T-helper 2 cell treated with Interferon-gamma antibody and Interleukin-4, amounts not matched to agents 5 μg/mL and 100 μg/mL, for 36 hours (primary cell): ENCODE results near the gene DCK.
"Not testable (repeated sequence)": the region's sequence is repeated elsewhere in the genome, so short reads cannot be mapped to it uniquely, and the experiment has no call there.

ENCODE experiments used
- DNase-seq: peaks from one replicate; pipeline ENCODE4 v3.0.0; 2021; ENCODE audit warnings: low spot score
- H3K27ac Mint-ChIP-seq: one replicate; pipeline ENCODE4 v1.8.0; 2021; ENCODE audit warnings: mild to moderate bottlenecking, mixed read lengths
- H3K27me3 Mint-ChIP-seq: one replicate; pipeline ENCODE4 v1.8.0; 2021; ENCODE audit warnings: low read depth, mixed read lengths
- H3K36me3 Mint-ChIP-seq: one replicate; pipeline ENCODE4 v1.8.0; 2021; ENCODE audit warnings: low read depth, mixed read lengths
- H3K4me1 Mint-ChIP-seq: one replicate; pipeline ENCODE4 v1.8.0; 2021; ENCODE audit warnings: low read depth, mixed read lengths
- H3K4me3 Mint-ChIP-seq: one replicate; pipeline ENCODE4 v1.8.0; 2022; ENCODE audit warnings: mild to moderate bottlenecking, moderate library complexity, mixed read lengths
- H3K9me3 Mint-ChIP-seq: one replicate; pipeline ENCODE4 v1.8.0; 2021; ENCODE audit warnings: mixed read lengths

Gene DCK

GRCh38 chr4:71009890-71010588 is 16.6 kb downstream of the DCK start:
- peak overlapping the region; percentile 6 for H3K27ac Mint-ChIP-seq
- H3K36me3 Mint-ChIP-seq = peaks cover 52% of the 10 kb centered on the region
- H3K4me1 Mint-ChIP-seq = peaks cover 30% of the 10 kb centered on the region
- H3K9me3 Mint-ChIP-seq = peaks cover 14% of the 10 kb centered on the region
- peak overlapping the region; percentile 22 for H3K4me3 Mint-ChIP-seq
- DNase-seq = no peak
- H3K27me3 Mint-ChIP-seq = no peaks in the 10 kb centered on the region

GRCh38 chr4:71011451-71011850 is 18.0 kb downstream of the DCK start:
- DNase-seq = no peak
- Mint-ChIP-seq H3K36me3 (peaks cover 58% of the 10 kb centered on the region), H3K27me3 (no peaks in the 10 kb centered on the region), H3K4me3 (no peak overlapping the region), H3K27ac (no peak overlapping the region), H3K9me3 (peaks cover 22% of the 10 kb centered on the region), H3K4me1 (peaks cover 24% of the 10 kb centered on the region)

GRCh38 chr4:71017391-71017790 is 23.9 kb downstream of the DCK start:
- H3K27ac Mint-ChIP-seq, H3K4me3 Mint-ChIP-seq, DNase-seq, H3K27me3 Mint-ChIP-seq, H3K4me1 Mint-ChIP-seq: not testable (repeated sequence)
- peaks cover 59% of the 10 kb centered on the region for H3K36me3 Mint-ChIP-seq
- H3K9me3 Mint-ChIP-seq = peaks cover 22% of the 10 kb centered on the region

GRCh38 chr4:71020611-71021010 is 27.2 kb downstream of the DCK start:
- Mint-ChIP-seq H3K4me3 (no peak overlapping the region), H3K36me3 (peaks cover 52% of the 10 kb centered on the region), H3K27me3 (no peaks in the 10 kb centered on the region), H3K9me3 (peaks cover 5% of the 10 kb centered on the region), H3K27ac (no peak overlapping the region), H3K4me1 (peaks cover 4% of the 10 kb centered on the region)
- no peak for DNase-seq

GRCh38 chr4:71025654-71026053 is 32.2 kb downstream of the DCK start:
- Mint-ChIP-seq H3K36me3 (peaks cover 46% of the 10 kb centered on the region), H3K4me3 (no peak overlapping the region), H3K27me3 (no peaks in the 10 kb centered on the region), H3K4me1 (peaks cover 3% of the 10 kb centered on the region), H3K9me3 (no peaks in the 10 kb centered on the region), H3K27ac (no peak overlapping the region)
- no peak for DNase-seq

- peaks cover 46% of the 10 kb centered on the region for H3K36me3 Mint-ChIP-seq
- H3K9me3 Mint-ChIP-seq = no peaks in the 10 kb centered on the region
- no peak overlapping the region for H3K4me3 Mint-ChIP-seq
- peaks cover 3% of the 10 kb centered on the region for H3K4me1 Mint-ChIP-seq
- no peak overlapping the region for H3K27ac Mint-ChIP-seq
- no peak for DNase-seq
- no peaks in the 10 kb centered on the region for H3K27me3 Mint-ChIP-seq
Observed at GRCh38 chr4:71026086-71026485, 32.6 kb downstream of the DCK start.

- no peak for DNase-seq
- Mint-ChIP-seq H3K4me3 (no peak overlapping the region), H3K9me3 (no peaks in the 10 kb centered on the region), H3K36me3 (peaks cover 45% of the 10 kb centered on the region), H3K27me3 (no peaks in the 10 kb centered on the region), H3K4me1 (peaks cover 3% of the 10 kb centered on the region), H3K27ac (no peak overlapping the region)
Observed at GRCh38 chr4:71027611-71028010, 34.2 kb downstream of the DCK start.

GRCh38 chr4:71029504-71029903 is 36.1 kb downstream of the DCK start:
- H3K9me3 Mint-ChIP-seq = no peaks in the 10 kb centered on the region
- peaks cover 39% of the 10 kb centered on the region for H3K36me3 Mint-ChIP-seq
- H3K27ac Mint-ChIP-seq = no peak overlapping the region
- DNase-seq = no peak
- H3K4me3 Mint-ChIP-seq = no peak overlapping the region
- H3K27me3 Mint-ChIP-seq = no peaks in the 10 kb centered on the region
- peaks cover 3% of the 10 kb centered on the region for H3K4me1 Mint-ChIP-seq

GRCh38 chr4:71032106-71032505 is 38.7 kb downstream of the DCK start:
- DNase-seq, H3K4me1 Mint-ChIP-seq, H3K27me3 Mint-ChIP-seq, H3K27ac Mint-ChIP-seq, H3K4me3 Mint-ChIP-seq, H3K9me3 Mint-ChIP-seq: not testable (repeated sequence)
- peaks cover 32% of the 10 kb centered on the region for H3K36me3 Mint-ChIP-seq

GRCh38 chr4:71045256-71045655 is 51.8 kb downstream of the DCK start:
- Mint-ChIP-seq H3K27ac (no peak overlapping the region), H3K4me3 (no peak overlapping the region), H3K27me3 (no peaks in the 10 kb centered on the region), H3K36me3 (peaks cover 30% of the 10 kb centered on the region), H3K9me3 (peaks cover 13% of the 10 kb centered on the region), H3K4me1 (peaks cover 3% of the 10 kb centered on the region)
- no peak for DNase-seq

GRCh38 chr4:71049395-71049794 is 55.9 kb downstream of the DCK start:
- Mint-ChIP-seq H3K4me3 (no peak overlapping the region), H3K36me3 (no peaks in the 10 kb centered on the region), H3K27ac (no peak overlapping the region), H3K27me3 (no peaks in the 10 kb centered on the region), H3K4me1 (no peaks in the 10 kb centered on the region), H3K9me3 (peaks cover 4% of the 10 kb centered on the region)
- no peak for DNase-seq

- no peaks in the 10 kb centered on the region for H3K36me3 Mint-ChIP-seq
- H3K4me1 Mint-ChIP-seq = no peaks in the 10 kb centered on the region
- H3K27me3 Mint-ChIP-seq = no peaks in the 10 kb centered on the region
- no peak for DNase-seq
- no peak overlapping the region for H3K27ac Mint-ChIP-seq
- H3K9me3 Mint-ChIP-seq = peaks cover 4% of the 10 kb centered on the region
- H3K4me3 Mint-ChIP-seq = no peak overlapping the region
Observed at GRCh38 chr4:71050809-71051208, 57.4 kb downstream of the DCK start.

GRCh38 chr4:71052034-71052433 is 58.6 kb downstream of the DCK start:
- Mint-ChIP-seq H3K27me3 (no peaks in the 10 kb centered on the region), H3K4me3 (no peak overlapping the region), H3K4me1 (no peaks in the 10 kb centered on the region), H3K36me3 (no peaks in the 10 kb centered on the region), H3K27ac (no peak overlapping the region), H3K9me3 (peaks cover 4% of the 10 kb centered on the region)
- DNase-seq = no peak

GRCh38 chr4:71052716-71053115 is 59.3 kb downstream of the DCK start:
- H3K4me3 Mint-ChIP-seq = no peak overlapping the region
- H3K36me3 Mint-ChIP-seq = no peaks in the 10 kb centered on the region
- H3K27me3 Mint-ChIP-seq = no peaks in the 10 kb centered on the region
- no peak for DNase-seq
- peaks cover 4% of the 10 kb centered on the region for H3K9me3 Mint-ChIP-seq
- no peak overlapping the region for H3K27ac Mint-ChIP-seq
- no peaks in the 10 kb centered on the region for H3K4me1 Mint-ChIP-seq

GRCh38 chr4:71053613-71054012 is 60.2 kb downstream of the DCK start:
- not testable (repeated sequence) for H3K36me3 Mint-ChIP-seq, H3K9me3 Mint-ChIP-seq, H3K4me3 Mint-ChIP-seq, H3K27me3 Mint-ChIP-seq, DNase-seq, H3K27ac Mint-ChIP-seq, H3K4me1 Mint-ChIP-seq
